ENCODE data around the gene KCNE5. TPM values are rescaled to one million over a fixed set of nuclear protein-coding genes. Genes with fewer than 3 reads are reported as not detected.

The KCNE5 gene
- total and polyA plus RNA-seq, 4 experiments from 2014 or later: 0.22 TPM; not detected in 3

GRCh38 chrX:109614951-109615350 is 10.0 kb downstream of the KCNE5 start:
- ChIA-PET POLR2A (ENCODE audit: partially characterized antibody) (no interaction called here), CTCF (ENCODE audit: partially characterized antibody) (no interaction called here)
- H3K4me3 ChIP-seq (ENCODE audit: low read length in 2 of 2): no peak overlapping the region
- Mint-ChIP-seq H3K27me3 (no peaks in the 10 kb centered on the region), H3K4me1 (no peaks in the 10 kb centered on the region), H3K36me3 (no peaks in the 10 kb centered on the region), H3K4me3 (no peak overlapping the region), H3K9me3 (no peaks in the 10 kb centered on the region), H3K27ac (no peak overlapping the region)
- H3K36me3 ChIP-seq (ENCODE audit: insufficient read depth, low read length): no peaks in the 10 kb centered on the region
- no peaks in the 10 kb centered on the region for H3K27me3 ChIP-seq (ENCODE audit: insufficient read depth, low read length)
- no peak overlapping the region for H3K27ac ChIP-seq (ENCODE audit: low read depth, low read length)
- DNase-seq: no peak
- intact Hi-C loops (cut with micrococcal nuclease): no loop called here
- no peaks in the 10 kb centered on the region for H3K9me3 ChIP-seq (ENCODE audit: control insufficient read depth in 1 of 2, low read length in 2 of 2)
- no peaks in the 10 kb centered on the region for H3K4me1 ChIP-seq (ENCODE audit: insufficient read depth, low read length)

- Mint-ChIP-seq H3K4me1 (peaks cover 0 to 4% (median 0%) of the 10 kb centered on the region in 4 donors), H3K4me3 (peak overlapping the region in 1 of 8 donors; percentile 9), H3K9me3 (peaks cover 0 to 9% (median 4%) of the 10 kb centered on the region in 8 donors), H3K27me3 (peaks cover 13% of the 10 kb centered on the region in 2 donors), H3K27ac (peak overlapping the region in 1 of 7 donors; percentile 43), H3K36me3 (no peaks in the 10 kb centered on the region)
- intact Hi-C loops (cut with micrococcal nuclease): no loop called here
- no peaks in the 10 kb centered on the region for H3K36me3 ChIP-seq (ENCODE audit: insufficient read depth, low read length)
- H3K27me3 ChIP-seq (ENCODE audit: insufficient read depth, low read length): no peaks in the 10 kb centered on the region
- DNase-seq: no peak
- H3K4me1 ChIP-seq (ENCODE audit: insufficient read depth, low read length): no peaks in the 10 kb centered on the region
- no peak overlapping the region for H3K4me3 ChIP-seq (ENCODE audit: low read length in 2 of 2)
- ChIA-PET CTCF (ENCODE audit: partially characterized antibody) (no interaction called here), POLR2A (ENCODE audit: partially characterized antibody) (no interaction called here)
- H3K27ac ChIP-seq (ENCODE audit: low read depth, low read length): no peak overlapping the region
- no peaks in the 10 kb centered on the region for H3K9me3 ChIP-seq (ENCODE audit: control insufficient read depth in 1 of 2, low read length in 2 of 2)
Observed at GRCh38 chrX:109601486-109601885, 23.5 kb downstream of the KCNE5 start.

- H3K4me3 Mint-ChIP-seq: no peak overlapping the region
- Histone ChIP-seq H3K36me3 (ENCODE audit: insufficient read depth, low read length) (no peaks in the 10 kb centered on the region), H3K4me1 (ENCODE audit: insufficient read depth, low read length) (no peaks in the 10 kb centered on the region), H3K27ac (ENCODE audit: low read depth, low read length) (no peak overlapping the region), H3K9me3 (ENCODE audit: control insufficient read depth in 1 of 2, low read length in 2 of 2) (no peaks in the 10 kb centered on the region), H3K27me3 (ENCODE audit: insufficient read depth, low read length) (no peaks in the 10 kb centered on the region), H3K4me3 (ENCODE audit: low read length in 2 of 2) (no peak overlapping the region)
- peaks cover 0 to 4% (median 0%) of the 10 kb centered on the region in 4 donors for H3K4me1 Mint-ChIP-seq
- ChIA-PET POLR2A (ENCODE audit: partially characterized antibody) (no interaction called here), CTCF (ENCODE audit: partially characterized antibody) (no interaction called here)
- no peaks in the 10 kb centered on the region for H3K36me3 Mint-ChIP-seq
- H3K27me3 Mint-ChIP-seq: peaks cover 13% of the 10 kb centered on the region in 2 donors
- H3K27ac Mint-ChIP-seq: no peak overlapping the region
- H3K9me3 Mint-ChIP-seq: peaks cover 0 to 2% (median 0%) of the 10 kb centered on the region in 8 donors
- intact Hi-C loops (cut with micrococcal nuclease): no loop called here
- no peak for DNase-seq
Observed at GRCh38 chrX:109600237-109600651, 24.7 kb downstream of the KCNE5 start.

- Mint-ChIP-seq H3K36me3 (no peaks in the 10 kb centered on the region), H3K9me3 (no peaks in the 10 kb centered on the region), H3K27ac (no peak overlapping the region), H3K4me1 (peaks cover 0 to 4% (median 0%) of the 10 kb centered on the region in 4 donors), H3K27me3 (peaks cover 4 to 6% of the 10 kb centered on the region in 2 donors), H3K4me3 (no peak overlapping the region)
- Histone ChIP-seq H3K4me1 (ENCODE audit: insufficient read depth, low read length) (no peaks in the 10 kb centered on the region), H3K27ac (ENCODE audit: low read depth, low read length) (no peak overlapping the region), H3K4me3 (ENCODE audit: low read length in 2 of 2) (no peak overlapping the region), H3K9me3 (ENCODE audit: control insufficient read depth in 1 of 2, low read length in 2 of 2) (no peaks in the 10 kb centered on the region), H3K27me3 (ENCODE audit: insufficient read depth, low read length) (no peaks in the 10 kb centered on the region), H3K36me3 (ENCODE audit: insufficient read depth, low read length) (no peaks in the 10 kb centered on the region)
- ChIA-PET CTCF (ENCODE audit: partially characterized antibody) (no interaction called here), POLR2A (ENCODE audit: partially characterized antibody) (no interaction called here)
- intact Hi-C loops (cut with micrococcal nuclease): no loop called here
- DNase-seq: no peak
Observed at GRCh38 chrX:109596015-109596414, 29.0 kb downstream of the KCNE5 start.

GRCh38 chrX:109590176-109590575 is 34.8 kb downstream of the KCNE5 start:
- intact Hi-C loops (cut with micrococcal nuclease): no loop called here
- Histone ChIP-seq H3K36me3 (ENCODE audit: insufficient read depth, low read length) (no peaks in the 10 kb centered on the region), H3K27ac (ENCODE audit: low read depth, low read length) (no peak overlapping the region), H3K9me3 (ENCODE audit: control insufficient read depth in 1 of 2, low read length in 2 of 2) (no peaks in the 10 kb centered on the region), H3K4me3 (ENCODE audit: low read length in 2 of 2) (no peak overlapping the region), H3K27me3 (ENCODE audit: insufficient read depth, low read length) (no peaks in the 10 kb centered on the region), H3K4me1 (ENCODE audit: insufficient read depth, low read length) (no peaks in the 10 kb centered on the region)
- no peak overlapping the region for H3K27ac Mint-ChIP-seq
- no peak overlapping the region for H3K4me3 Mint-ChIP-seq
- H3K27me3 Mint-ChIP-seq: peaks cover 0 to 2% of the 10 kb centered on the region in 2 donors
- no peaks in the 10 kb centered on the region for H3K9me3 Mint-ChIP-seq
- no peak for DNase-seq
- H3K36me3 Mint-ChIP-seq: no peaks in the 10 kb centered on the region
- no peaks in the 10 kb centered on the region for H3K4me1 Mint-ChIP-seq
- ChIA-PET CTCF (ENCODE audit: partially characterized antibody) (no interaction called here), POLR2A (ENCODE audit: partially characterized antibody) (no interaction called here)

- POLR2A ChIA-PET (ENCODE audit: partially characterized antibody): no interaction called here
- CTCF ChIA-PET (ENCODE audit: partially characterized antibody): no interaction called here
- no peaks in the 10 kb centered on the region for H3K36me3 Mint-ChIP-seq
- H3K4me3 Mint-ChIP-seq: no peak overlapping the region
- no peaks in the 10 kb centered on the region for H3K9me3 Mint-ChIP-seq
- Histone ChIP-seq H3K27me3 (ENCODE audit: insufficient read depth, low read length) (no peaks in the 10 kb centered on the region), H3K4me1 (ENCODE audit: insufficient read depth, low read length) (no peaks in the 10 kb centered on the region), H3K4me3 (ENCODE audit: low read length in 2 of 2) (no peak overlapping the region), H3K27ac (ENCODE audit: low read depth, low read length) (no peak overlapping the region), H3K9me3 (ENCODE audit: control insufficient read depth in 1 of 2, low read length in 2 of 2) (no peaks in the 10 kb centered on the region), H3K36me3 (ENCODE audit: insufficient read depth, low read length) (no peaks in the 10 kb centered on the region)
- H3K27ac Mint-ChIP-seq: no peak overlapping the region
- intact Hi-C loops (cut with micrococcal nuclease): no loop called here
- H3K27me3 Mint-ChIP-seq: no peaks in the 10 kb centered on the region
- H3K4me1 Mint-ChIP-seq: no peaks in the 10 kb centered on the region
- DNase-seq: no peak
Observed at GRCh38 chrX:109585488-109585887, 39.5 kb downstream of the KCNE5 start.

GRCh38 chrX:109578916-109579315 is 46.1 kb downstream of the KCNE5 start:
- no peaks in the 10 kb centered on the region for H3K36me3 ChIP-seq (ENCODE audit: insufficient read depth, low read length)
- Mint-ChIP-seq H3K9me3 (no peaks in the 10 kb centered on the region), H3K4me3 (no peak overlapping the region), H3K27me3 (no peaks in the 10 kb centered on the region), H3K4me1 (no peaks in the 10 kb centered on the region), H3K36me3 (no peaks in the 10 kb centered on the region), H3K27ac (no peak overlapping the region)
- no peak overlapping the region for H3K4me3 ChIP-seq (ENCODE audit: low read length in 2 of 2)
- ChIA-PET CTCF (ENCODE audit: partially characterized antibody) (no interaction called here), POLR2A (ENCODE audit: partially characterized antibody) (no interaction called here)
- H3K27me3 ChIP-seq (ENCODE audit: insufficient read depth, low read length): no peaks in the 10 kb centered on the region
- H3K27ac ChIP-seq (ENCODE audit: low read depth, low read length): no peak overlapping the region
- intact Hi-C loops (cut with micrococcal nuclease): no loop called here
- H3K9me3 ChIP-seq (ENCODE audit: control insufficient read depth in 1 of 2, low read length in 2 of 2): no peaks in the 10 kb centered on the region
- no peak for DNase-seq
- no peaks in the 10 kb centered on the region for H3K4me1 ChIP-seq (ENCODE audit: insufficient read depth, low read length)

- Mint-ChIP-seq H3K36me3 (no peaks in the 10 kb centered on the region), H3K4me1 (no peaks in the 10 kb centered on the region), H3K4me3 (no peak overlapping the region), H3K27ac (no peak overlapping the region), H3K27me3 (peaks cover under 1 to 1% of the 10 kb centered on the region in 2 donors), H3K9me3 (peaks cover 0 to 3% (median 0%) of the 10 kb centered on the region in 8 donors)
- intact Hi-C loops (cut with micrococcal nuclease): no loop called here
- Histone ChIP-seq H3K27ac (ENCODE audit: low read depth, low read length) (no peak overlapping the region), H3K9me3 (ENCODE audit: control insufficient read depth in 1 of 2, low read length in 2 of 2) (no peaks in the 10 kb centered on the region), H3K4me3 (ENCODE audit: low read length in 2 of 2) (no peak overlapping the region), H3K4me1 (ENCODE audit: insufficient read depth, low read length) (no peaks in the 10 kb centered on the region), H3K36me3 (ENCODE audit: insufficient read depth, low read length) (no peaks in the 10 kb centered on the region), H3K27me3 (ENCODE audit: insufficient read depth, low read length) (no peaks in the 10 kb centered on the region)
- no peak for DNase-seq
- CTCF ChIA-PET (ENCODE audit: partially characterized antibody): no interaction called here
- POLR2A ChIA-PET (ENCODE audit: partially characterized antibody): no interaction called here
Observed at GRCh38 chrX:109577055-109577454, 47.9 kb downstream of the KCNE5 start.
